Right atrium auricular region (tissue), 2 donors: ENCODE data around the gene FOXP4. TPM values are rescaled to one million over a fixed set of nuclear protein-coding genes. Genes with fewer than 3 reads are reported as not detected.
A peak's percentile ranks its signal among the peaks of the same experiment; 100 is the strongest.

ENCODE experiments used
- DNase-seq: peaks from one replicate; pipeline ENCODE4 v3.0.0-alpha.2; 2019; ENCODE audit warnings: low spot score
- H3K27ac ChIP-seq, 2 donors: fragments of 200-600 bp; sonication (generic); 1 replicate in 1 of 2; 2 replicates in 1 of 2; pipeline ENCODE4 v1.5.1; 2016 to 2019
- H3K27me3 ChIP-seq, 2 donors: fragments of 200-600 bp; sonication (generic); one replicate each; pipeline versions ENCODE4 v1.5.1 to v1.6.0; 2017 to 2019
- H3K36me3 ChIP-seq: fragments of 200-600 bp; sonication (generic); one replicate; pipeline ENCODE4 v1.5.1; 2016
- H3K4me1 ChIP-seq, 2 donors: fragments of 200-600 bp; sonication (generic); one replicate each; pipeline versions ENCODE4 v1.5.1 to v1.6.0; 2017 to 2019
- H3K4me3 ChIP-seq, 2 donors: fragments of 200-600 bp; sonication (generic); 1 replicate in 1 of 2; 2 replicates in 1 of 2; pipeline ENCODE4 v1.5.1; 2017 to 2019; ENCODE audit warnings: mild to moderate bottlenecking in 1 of 2, moderate library complexity in 1 of 2
- H3K9me3 ChIP-seq, 2 donors: fragments of 200-600 bp; sonication (generic); one replicate each; pipeline ENCODE4 v1.5.1; 2019
- CTCF ChIP-seq, 2 donors: fragments of 200-600 bp; sonication (generic); IDR thresholded peaks; one replicate each; pipeline ENCODE4 v1.5.1; 2019; ENCODE audit warnings: antibody characterized with exemption in 2 of 2
- total RNA-seq, 2 donors: library from RNA; depleted of rRNA; stranded (reverse); fragments of >200 nt; gene quantifications; one replicate each; pipeline ENCODE4 v1.1.0, GENCODE V29; 2016

The FOXP4 gene
- total RNA-seq, 2 donors from 2014 or later, result 9.3 to 20.2 TPM

GRCh38 chr6:41601248-41601549 is 55.0 kb downstream of the FOXP4 start:
- Histone ChIP-seq H3K27ac (no peak overlapping the region), H3K27me3 (no peaks in the 10 kb centered on the region), H3K4me1 (peaks cover 0 to 8% of the 10 kb centered on the region in 2 donors), H3K36me3 (peaks cover 27% of the 10 kb centered on the region), H3K4me3 (no peak overlapping the region), H3K9me3 (no peaks in the 10 kb centered on the region)
- TF ChIP-seq CTCF (IDR thresholded peaks at IDR 0.05), result no peak
- DNase-seq, result no peak

- Histone ChIP-seq H3K36me3 (peaks cover 15% of the 10 kb centered on the region), H3K27me3 (no peaks in the 10 kb centered on the region), H3K4me3 (no peak overlapping the region), H3K4me1 (peaks cover 0 to 8% of the 10 kb centered on the region in 2 donors), H3K27ac (no peak overlapping the region), H3K9me3 (no peaks in the 10 kb centered on the region)
- no peak for DNase-seq
- no peak for TF ChIP-seq CTCF (IDR thresholded peaks at IDR 0.05)
Measured at GRCh38 chr6:41602422-41602743, 56.2 kb downstream of the FOXP4 start.

- Histone ChIP-seq H3K36me3 (peaks cover 11% of the 10 kb centered on the region), H3K27me3 (no peaks in the 10 kb centered on the region), H3K27ac (no peak overlapping the region), H3K4me3 (no peak overlapping the region), H3K4me1 (peaks cover 0 to 8% of the 10 kb centered on the region in 2 donors), H3K9me3 (no peaks in the 10 kb centered on the region)
- DNase-seq, result peak; percentile 77
- peak; percentile 77 to 94 for TF ChIP-seq CTCF (IDR thresholded peaks at IDR 0.05)
Measured at GRCh38 chr6:41602864-41603608, 56.9 kb downstream of the FOXP4 start.

GRCh38 chr6:41604006-41604405 is 57.8 kb downstream of the FOXP4 start:
- H3K9me3 ChIP-seq, result no peaks in the 10 kb centered on the region
- no peaks in the 10 kb centered on the region for H3K27me3 ChIP-seq
- TF ChIP-seq CTCF (IDR thresholded peaks at IDR 0.05), result no peak
- no peak for DNase-seq
- peaks cover 5% of the 10 kb centered on the region for H3K36me3 ChIP-seq
- no peak overlapping the region for H3K27ac ChIP-seq
- H3K4me3 ChIP-seq, result no peak overlapping the region
- peaks cover 0 to 8% of the 10 kb centered on the region in 2 donors for H3K4me1 ChIP-seq

GRCh38 chr6:41605649-41606048 is 59.5 kb downstream of the FOXP4 start:
- H3K27me3 ChIP-seq, result no peaks in the 10 kb centered on the region
- no peaks in the 10 kb centered on the region for H3K36me3 ChIP-seq
- no peak overlapping the region for H3K4me3 ChIP-seq
- peaks cover 0 to 8% of the 10 kb centered on the region in 2 donors for H3K4me1 ChIP-seq
- H3K27ac ChIP-seq, result no peak overlapping the region
- no peak for DNase-seq
- no peaks in the 10 kb centered on the region for H3K9me3 ChIP-seq
- no peak for TF ChIP-seq CTCF (IDR thresholded peaks at IDR 0.05)

- Histone ChIP-seq H3K27ac (no peak overlapping the region), H3K27me3 (no peaks in the 10 kb centered on the region), H3K4me3 (no peak overlapping the region), H3K4me1 (peaks cover 0 to 8% of the 10 kb centered on the region in 2 donors), H3K36me3 (no peaks in the 10 kb centered on the region), H3K9me3 (no peaks in the 10 kb centered on the region)
- DNase-seq, result no peak
- no peak for TF ChIP-seq CTCF (IDR thresholded peaks at IDR 0.05)
Measured at GRCh38 chr6:41607036-41607435, 60.9 kb downstream of the FOXP4 start.
